WTC11 (cell line): Measurements from ENCODE around the gene DENND1B.

Source experiments
- CTCF ChIP-seq: fragments of 200-600 bp; IDR thresholded peaks from 2 replicates; pipeline ENCODE4 v1.8.0; 2022; ENCODE audit warnings: antibody characterized with exemption
- SP1 ChIP-seq: sonication (generic); formaldehyde crosslinking; conservative IDR thresholded peaks from 2 replicates; pipeline ENCODE4 v1.8.1; 2022; ENCODE audit warnings: missing genetic modification reagents
- USF2 ChIP-seq: sonication (generic); formaldehyde crosslinking; IDR thresholded peaks from 2 replicates; pipeline ENCODE4 v1.8.1; 2023; ENCODE audit warnings: mild to moderate bottlenecking, missing genetic modification reagents, moderate library complexity

DNA sequence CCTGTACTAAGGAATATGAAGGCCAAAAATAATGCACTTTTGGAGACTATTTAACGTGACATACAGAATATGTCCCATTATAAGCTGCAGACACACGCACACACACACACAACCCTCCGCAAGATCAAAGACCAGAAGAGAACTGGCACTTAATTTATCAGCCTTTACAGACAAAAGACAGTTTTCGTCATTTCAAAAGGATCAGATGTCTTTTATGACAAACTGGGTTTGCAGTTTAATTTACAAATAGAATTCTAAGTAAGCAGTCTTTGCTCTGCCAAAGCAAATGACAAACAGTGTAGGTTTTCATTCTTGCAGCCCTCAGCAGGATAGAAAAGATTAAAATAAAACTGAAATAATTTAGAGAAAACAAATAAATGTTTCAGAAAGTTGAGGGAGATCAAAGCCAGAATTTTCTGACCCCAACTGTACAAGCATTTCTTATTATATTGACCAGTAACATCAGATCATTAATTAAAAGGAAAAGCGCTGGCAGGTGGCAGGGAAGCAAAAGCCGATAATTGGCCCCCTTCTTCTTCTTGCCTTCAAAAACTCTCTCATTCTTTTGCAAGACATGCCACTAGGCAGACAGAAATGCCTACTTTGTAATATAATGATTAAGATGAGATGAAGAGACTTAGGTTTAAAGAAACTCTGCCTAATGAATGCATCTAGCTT, 169.0 kb downstream of the DENND1B start:
- TF ChIP-seq CTCF (no peak), SP1 (CRISPR knock-in tag) (no peak), USF2 (CRISPR knock-in tag) (no peak)
